Heart left ventricle (tissue), 13 donors: ENCODE measurements around the gene CARD14.

ENCODE experiments used
- CTCF ChIP-seq, 12 donors: fragments of 200-600 bp; sonication (generic) in 4 of 12; IDR thresholded peaks; one replicate each; pipeline versions ENCODE4 v1.5.0 to v1.8.0; 2018 to 2022; ENCODE audit warnings: antibody characterized with exemption in 12 of 12, mild to moderate bottlenecking in 5 of 12
- POLR2A ChIP-seq, 2 donors: fragments of 450-650 bp; IDR thresholded peaks; one replicate each; pipeline ENCODE4 v1.6.1; 2017; ENCODE audit warnings: antibody characterized with exemption in 2 of 2, mild to moderate bottlenecking in 2 of 2, moderate library complexity in 2 of 2
- donor health status: ischemic (EF 13 %, LVEDD 7.1; RV severe dilation, severe dysfunction).
- donor health status: DM: no; HTN: yes; CAD: no.
- donor health status: DM: no; HTN: no; CAD: no.
- donor health status: ischemic (EF 25% LVEDD 6.9; RV normal size, moderate dysfunction).
- donor health status: ischemic (EF 25% LVEDD 5.7; RV mildly dilated, moderate dysfunction).
- donor health status: ischemic (EF 35%, LVEDD 5.7; RV mildly dilated, moderate dysfunction).
- donor health status: nonischemic (EF 11% LVEDD 7.7; RV severe dilation, severe dysfunction).
- donor health status: DM: yes; HTN: yes; CAD: no.
- donor health status: PGD.
- donor health status: ischemic (EF 29% LVEDD 5.4; RV normal size, mild dysfunction).
- donor health status: nonischemic (EF 23%, LVEDD 6.1; RV moderate dilation, normal function).

- TF ChIP-seq CTCF (IDR thresholded peaks at IDR 0.05) (no peak), POLR2A (IDR thresholded peaks at IDR 0.05) (no peak)
Measured at GRCh38 chr17:80228477-80228876, 58.6 kb downstream of the CARD14 start.
